Endodermal cell (in vitro differentiated cells): ENCODE data around the gene AQP7. TPM values are rescaled to one million over a fixed set of nuclear protein-coding genes. Genes with fewer than 3 reads are reported as not detected.

Source experiments
- DNase-seq: peaks from one replicate; pipeline ENCODE4 v3.0.0-alpha.2; 2017
- H3K27ac ChIP-seq: 2 replicates; pipeline ENCODE4 v1.5.1; 2013; ENCODE audit warnings: mild to moderate bottlenecking, low read depth, low read length, moderate library complexity
- H3K27me3 ChIP-seq: 2 replicates; pipeline ENCODE4 v1.6.1; 2013; ENCODE audit warnings: mild to moderate bottlenecking, low read length, moderate library complexity; ENCODE audit not compliant: insufficient read depth, control insufficient read depth, poor library complexity, severe bottlenecking
- H3K36me3 ChIP-seq: 2 replicates; pipeline ENCODE4 v1.7.0; 2013; ENCODE audit warnings: mild to moderate bottlenecking, low read length, moderate library complexity; ENCODE audit not compliant: control insufficient read depth, insufficient read depth
- H3K4me1 ChIP-seq: one replicate; pipeline ENCODE4 v1.7.0; 2013; ENCODE audit warnings: low read length; ENCODE audit not compliant: control insufficient read depth, insufficient read depth
- H3K4me3 ChIP-seq: 2 replicates; pipeline ENCODE4 v1.5.1; 2013; ENCODE audit warnings: mild to moderate bottlenecking, low read length, moderate library complexity
- H3K9ac ChIP-seq: 2 replicates; pipeline ENCODE4 v1.6.1; 2013; ENCODE audit warnings: mild to moderate bottlenecking, low read length, moderate library complexity; ENCODE audit not compliant: poor library complexity, severe bottlenecking; ENCODE audit errors: extremely low read depth
- H3K9me3 ChIP-seq: 2 replicates; pipeline ENCODE4 v1.6.1; 2013; ENCODE audit warnings: mild to moderate bottlenecking, low read length, moderate library complexity; ENCODE audit not compliant: control insufficient read depth
- H3K27ac Mint-ChIP-seq: 2 replicates; pipeline ENCODE4 v1.8.0; 2020; ENCODE audit warnings: mixed read lengths
- H3K27me3 Mint-ChIP-seq: 2 replicates; pipeline ENCODE4 v1.8.0; 2021; ENCODE audit warnings: mild to moderate bottlenecking, mixed read lengths; ENCODE audit not compliant: insufficient read depth
- H3K36me3 Mint-ChIP-seq: 2 replicates; pipeline ENCODE4 v1.8.0; 2020; ENCODE audit warnings: low read depth, mixed read lengths
- H3K4me1 Mint-ChIP-seq: 2 replicates; pipeline ENCODE4 v1.8.0; 2020; ENCODE audit warnings: mixed read lengths
- H3K4me3 Mint-ChIP-seq: 2 replicates; pipeline ENCODE4 v1.8.0; 2020; ENCODE audit warnings: mild to moderate bottlenecking, moderate library complexity, mixed read lengths
- H3K9me3 Mint-ChIP-seq: 2 replicates; pipeline ENCODE4 v1.8.0; 2020; ENCODE audit warnings: mild to moderate bottlenecking, mixed read lengths
- CTCF ChIP-seq: fragments of 200-600 bp; sonication (generic); conservative IDR thresholded peaks from 2 replicates; pipeline ENCODE4 v1.5.0; 2021; ENCODE audit warnings: antibody characterized with exemption, mild to moderate bottlenecking
- whole genome bisulfite sequencing, 2 experiments: methylation state at CpG; one replicate each; pipeline versions ENCODE4 v1.1.5 to v1.1.7; 2013; ENCODE audit warnings: missing lambda C conversion rate in 2 of 2, mixed read lengths in 1 of 2; ENCODE audit not compliant: insufficient coverage in 1 of 2, insufficient read length in 1 of 2; 5-methylcytosine and 5-hydroxymethylcytosine counted together
- total RNA-seq, 2 donors: library from RNA; stranded (reverse); fragmentation: NEBNext Ultra II Directional in 1 of 2; extraction: Animal tissue kit (Norgen Biotek cat#: 25700) in 1 of 2; gene quantifications; 2 replicates in 1 of 2; 3 replicates in 1 of 2; pipeline ENCODE4 v1.2.1, GENCODE V29; 2021

Gene AQP7
- total RNA-seq, 2 donors from 2014 or later: 0.38 TPM; not detected in 1

DNA sequence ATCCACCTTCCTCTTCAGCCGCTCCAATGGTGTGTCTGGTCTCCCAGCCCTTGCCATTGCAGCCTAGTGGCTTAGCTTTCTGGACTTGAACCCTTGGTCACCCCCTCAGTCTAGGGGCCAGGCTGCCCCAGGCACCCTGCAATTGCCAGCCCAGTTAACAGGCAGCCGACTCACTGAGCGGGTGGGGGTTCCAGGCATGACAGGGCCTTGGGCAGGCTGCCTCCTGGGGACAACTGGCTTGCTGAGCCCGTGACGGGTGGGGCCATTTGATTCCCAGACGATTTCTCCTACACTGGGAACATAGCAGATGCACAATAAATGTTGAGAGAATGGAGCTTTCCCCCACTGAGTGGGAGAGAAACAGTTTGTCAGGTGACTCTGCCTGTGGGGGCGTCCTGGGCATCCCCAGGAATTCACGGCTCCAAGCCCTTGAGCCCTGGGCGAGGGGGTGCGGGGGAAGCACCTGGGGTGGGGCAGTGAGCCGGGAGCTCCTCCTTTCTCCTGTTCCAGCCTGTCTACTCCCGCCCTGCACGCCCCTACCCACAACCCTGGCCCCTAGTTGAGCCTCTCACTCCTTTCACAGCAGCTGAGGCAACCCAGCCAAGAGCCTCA, 12.6 kb upstream of the AQP7 start:
- WGBS, 2 experiments: 90 to 96% methylated on average over 5 to 13 of the region's 13 CpGs
- DNase-seq: no peak
- no peak overlapping the region for H3K27ac ChIP-seq
- H3K4me3 Mint-ChIP-seq: peak overlapping the region; percentile 43
- H3K9me3 ChIP-seq: no peaks in the 10 kb centered on the region
- TF ChIP-seq CTCF: no peak
- H3K36me3 ChIP-seq: no peaks in the 10 kb centered on the region
- H3K4me3 ChIP-seq: no peak overlapping the region
- H3K27ac Mint-ChIP-seq: peak overlapping the region; percentile 94
- H3K9ac ChIP-seq: no peak overlapping the region
- H3K4me1 Mint-ChIP-seq: peaks cover 32% of the 10 kb centered on the region
- H3K27me3 Mint-ChIP-seq: peaks cover 6% of the 10 kb centered on the region
- peaks cover 9% of the 10 kb centered on the region for H3K4me1 ChIP-seq
- no peaks in the 10 kb centered on the region for H3K27me3 ChIP-seq
- H3K36me3 Mint-ChIP-seq: no peaks in the 10 kb centered on the region
- H3K9me3 Mint-ChIP-seq: no peaks in the 10 kb centered on the region

DNA sequence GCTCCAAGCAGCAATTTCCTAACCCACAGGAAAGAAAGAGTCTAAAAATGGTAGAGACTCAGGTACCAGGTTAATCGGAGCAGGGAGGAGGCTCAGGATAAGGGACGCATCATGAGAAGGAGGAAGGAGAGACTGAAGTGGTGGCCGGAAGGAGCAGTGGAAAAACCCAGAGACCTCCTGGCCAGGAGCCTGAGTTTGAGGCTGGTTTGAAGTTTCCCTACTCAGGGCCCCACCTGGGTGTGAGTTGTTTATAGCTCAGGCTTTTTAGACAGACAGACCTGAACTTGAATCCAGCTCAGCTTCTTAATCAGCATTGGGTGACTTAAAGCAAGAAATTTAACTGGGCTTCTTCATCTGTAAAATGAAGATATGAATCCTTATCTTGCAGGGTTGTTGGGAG, 11.9 kb upstream of the AQP7 start:
- H3K27ac ChIP-seq: no peak overlapping the region
- peaks cover 32% of the 10 kb centered on the region for H3K4me1 Mint-ChIP-seq
- DNase-seq: no peak
- no peak overlapping the region for H3K4me3 Mint-ChIP-seq
- no peak overlapping the region for H3K9ac ChIP-seq
- H3K36me3 ChIP-seq: no peaks in the 10 kb centered on the region
- H3K4me3 ChIP-seq: no peak overlapping the region
- H3K27me3 Mint-ChIP-seq: peaks cover 6% of the 10 kb centered on the region
- no peak overlapping the region for H3K27ac Mint-ChIP-seq
- 93 to 100% methylated on average over 1 to 3 of the region's 3 CpGs for whole genome bisulfite sequencing, 2 experiments
- H3K36me3 Mint-ChIP-seq: no peaks in the 10 kb centered on the region
- H3K27me3 ChIP-seq: no peaks in the 10 kb centered on the region
- no peaks in the 10 kb centered on the region for H3K9me3 ChIP-seq
- H3K9me3 Mint-ChIP-seq: no peaks in the 10 kb centered on the region
- peaks cover 9% of the 10 kb centered on the region for H3K4me1 ChIP-seq
- no peak for TF ChIP-seq CTCF

GRCh38 chr9:33408087-33408486, 5.7 kb upstream of the AQP7 start:
- Mint-ChIP-seq H3K9me3 (no peaks in the 10 kb centered on the region), H3K36me3 (no peaks in the 10 kb centered on the region), H3K4me3 (no peak overlapping the region), H3K27ac (no peak overlapping the region), H3K4me1 (peaks cover 12% of the 10 kb centered on the region), H3K27me3 (peaks cover 6% of the 10 kb centered on the region)
- Histone ChIP-seq H3K27me3 (no peaks in the 10 kb centered on the region), H3K4me3 (no peak overlapping the region), H3K9ac (no peak overlapping the region), H3K4me1 (no peaks in the 10 kb centered on the region), H3K9me3 (no peaks in the 10 kb centered on the region), H3K27ac (no peak overlapping the region), H3K36me3 (no peaks in the 10 kb centered on the region)
- WGBS, 2 experiments: 92% methylated on average over 5 of the region's 5 CpGs
- DNase-seq: no peak
- TF ChIP-seq CTCF: no peak
